ENCODE measurements around the gene IFNGR1. TPM values are rescaled to one million over a fixed set of nuclear protein-coding genes. Genes with fewer than 3 reads are reported as not detected.
"Not testable (repeated sequence)": the region's sequence is repeated elsewhere in the genome, so short reads cannot be mapped to it uniquely, and the experiment has no call there.

IFNGR1 gene
- total RNA-seq, 1 experiment from 2014 or later = 27.1 TPM

- ChIA-PET CTCF (no interaction called here), RAD21 (ENCODE audit: low non-redundant PET in 1 of 2, low total read pairs in 2 of 2, uncharacterized antibody in 2 of 2, unreplicated experiment in 2 of 2) (no interaction called here), POLR2A (no interaction called here)
- peaks cover 67% of the 10 kb centered on the region for H3K79me2 ChIP-seq (ENCODE audit: insufficient read depth, low read length)
- no peak overlapping the region for H3K4me2 ChIP-seq (ENCODE audit: low read length)
- TF ChIP-seq SIN3A (IDR thresholded peaks at IDR 0.05; ENCODE audit: low read depth) = no peak
- no peak for TF ChIP-seq POLR2AphosphoS5 (IDR thresholded peaks at IDR 0.05; ENCODE audit: low read depth, low read length)
- TF ChIP-seq TCF7L2 (IDR thresholded peaks at IDR 0.05; ENCODE audit: borderline replicate concordance, extremely low read depth, insufficient read depth, insufficient read length) = no peak
- H3K4me3 ChIP-seq (replicated peaks in 1 of 2; ENCODE audit: low read depth in 1 of 2, low read length in 2 of 2) = no peak overlapping the region
- ATAC-seq = no peak
- H3K4me1 ChIP-seq (ENCODE audit: control insufficient read depth in 1 of 2, insufficient read depth in 2 of 2, low read length in 2 of 2) = peaks cover 11 to 23% of the 10 kb centered on the region in 2 experiments
- H2AFZ ChIP-seq (ENCODE audit: low read depth, low read length, poor library complexity, severe bottlenecking) = no peak overlapping the region
- BruUV-seq (replicated peaks) = no TSS peak
- no peaks in the 10 kb centered on the region for H3K36me3 ChIP-seq (ENCODE audit: control insufficient read depth in 1 of 2, insufficient read depth in 2 of 2, low read length in 2 of 2)
- H3K27ac ChIP-seq (ENCODE audit: low read depth, low read length) = no peak overlapping the region
- DNase-seq (ENCODE audit: low read depth, low spot score) = no peak
- no peaks in the 10 kb centered on the region for H3K9me2 ChIP-seq (ENCODE audit: insufficient read depth)
- no peaks in the 10 kb centered on the region for H3K9me3 ChIP-seq (ENCODE audit: control insufficient read depth in 1 of 2, insufficient read depth in 1 of 2, low read depth in 1 of 2, low read length in 2 of 2)
- H3K9ac ChIP-seq (ENCODE audit: low read length) = no peak overlapping the region
- intact Hi-C loops (cut with micrococcal nuclease) = no loop called here
- no peaks in the 10 kb centered on the region for H3K27me3 ChIP-seq (ENCODE audit: insufficient read depth, low read length)
- no peaks in the 10 kb centered on the region for H4K20me1 ChIP-seq (ENCODE audit: insufficient read depth)
These were observed 2.2 kb downstream of the IFNGR1 start for GRCh38 chr6:137216875-137217553.

GRCh38 chr6:137216106-137216505 is 3.1 kb downstream of the IFNGR1 start:
- CTCF ChIA-PET = no interaction called here
- H3K4me2 ChIP-seq (ENCODE audit: low read length) = no peak overlapping the region
- H3K9me2 ChIP-seq (ENCODE audit: insufficient read depth) = no peaks in the 10 kb centered on the region
- DNase-seq (ENCODE audit: low read depth, low spot score) = no peak
- H3K4me3 ChIP-seq (replicated peaks in 1 of 2; ENCODE audit: low read depth in 1 of 2, low read length in 2 of 2) = no peak overlapping the region
- intact Hi-C loops (cut with micrococcal nuclease) = no loop called here
- H3K27me3 ChIP-seq (ENCODE audit: insufficient read depth, low read length) = no peaks in the 10 kb centered on the region
- H4K20me1 ChIP-seq (ENCODE audit: insufficient read depth) = no peaks in the 10 kb centered on the region
- ATAC-seq = no peak
- TF ChIP-seq SP1 (IDR thresholded peaks at IDR 0.05; ENCODE audit: low read depth) = no peak
- no peak for TF ChIP-seq ATF3 (IDR thresholded peaks at IDR 0.05)
- TF ChIP-seq POLR2A (IDR thresholded peaks at IDR 0.05; ENCODE audit: borderline replicate concordance, extremely low read depth, insufficient read depth, insufficient read length) = no peak
- TF ChIP-seq EGR1 (IDR thresholded peaks at IDR 0.05; ENCODE audit: low read depth) = no peak
- no peak for TF ChIP-seq SRF (IDR thresholded peaks at IDR 0.05; ENCODE audit: low read depth)
- no peak for TF ChIP-seq CBX3 (IDR thresholded peaks at IDR 0.05; ENCODE audit: low read depth)
- no peak for TF ChIP-seq FOSL1 (IDR thresholded peaks at IDR 0.05; ENCODE audit: low read depth)
- TF ChIP-seq RAD21 (IDR thresholded peaks at IDR 0.05; ENCODE audit: low read depth) = no peak
- no peak for TF ChIP-seq POLR2AphosphoS5 (IDR thresholded peaks at IDR 0.05; ENCODE audit: low read depth, low read length)
- no peak for TF ChIP-seq ELF1 (IDR thresholded peaks at IDR 0.05; ENCODE audit: borderline replicate concordance, low read depth)
- TF ChIP-seq MAX (IDR thresholded peaks at IDR 0.05) = no peak
- no peak for TF ChIP-seq ZFX (IDR thresholded peaks at IDR 0.05)
- no peak for TF ChIP-seq YY1 (IDR thresholded peaks at IDR 0.05; ENCODE audit: extremely low read depth, insufficient replicate concordance, low read depth, low read length)
- no peak for TF ChIP-seq EZH2 (IDR thresholded peaks at IDR 0.05)
- RAD21 ChIA-PET (ENCODE audit: low non-redundant PET in 1 of 2, low total read pairs in 2 of 2, uncharacterized antibody in 2 of 2, unreplicated experiment in 2 of 2) = no interaction called here
- H3K27ac ChIP-seq (ENCODE audit: low read depth, low read length) = no peak overlapping the region
- H3K9me3 ChIP-seq (ENCODE audit: control insufficient read depth in 1 of 2, insufficient read depth in 1 of 2, low read depth in 1 of 2, low read length in 2 of 2) = no peaks in the 10 kb centered on the region
- POLR2A ChIA-PET = no interaction called here
- H3K9ac ChIP-seq (ENCODE audit: low read length) = no peak overlapping the region
- peaks cover 11 to 23% of the 10 kb centered on the region in 2 experiments for H3K4me1 ChIP-seq (ENCODE audit: control insufficient read depth in 1 of 2, insufficient read depth in 2 of 2, low read length in 2 of 2)
- no TSS peak for BruUV-seq (replicated peaks)
- peaks cover 76% of the 10 kb centered on the region for H3K79me2 ChIP-seq (ENCODE audit: insufficient read depth, low read length)
- no peaks in the 10 kb centered on the region for H3K36me3 ChIP-seq (ENCODE audit: control insufficient read depth in 1 of 2, insufficient read depth in 2 of 2, low read length in 2 of 2)
- H2AFZ ChIP-seq (ENCODE audit: low read depth, low read length, poor library complexity, severe bottlenecking) = no peak overlapping the region

DNA sequence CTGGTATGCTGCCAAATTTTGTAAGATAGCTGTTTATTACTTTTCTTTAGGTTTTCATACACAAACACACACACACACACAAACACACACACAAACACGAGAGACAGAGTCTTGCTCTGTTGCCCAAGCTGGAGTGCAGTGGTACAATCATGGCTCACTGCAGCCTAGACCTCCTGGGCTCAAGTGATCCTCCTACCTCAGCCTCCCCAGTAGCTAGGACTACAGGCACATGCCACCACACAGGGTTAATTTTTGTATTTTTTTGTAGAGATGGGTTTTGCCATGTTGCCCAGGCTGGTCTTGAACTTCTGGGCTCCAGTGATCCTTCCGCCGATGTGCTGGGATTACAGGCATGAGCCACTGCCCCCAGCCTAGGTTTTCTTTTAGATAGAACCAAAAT is 3.6 kb downstream of the IFNGR1 start:
- H3K4me3 ChIP-seq (replicated peaks in 1 of 2; ENCODE audit: low read depth in 1 of 2, low read length in 2 of 2); intact Hi-C loops (cut with micrococcal nuclease); H3K27me3 ChIP-seq (ENCODE audit: insufficient read depth, low read length); H3K4me2 ChIP-seq (ENCODE audit: low read length); H3K9me3 ChIP-seq (ENCODE audit: control insufficient read depth in 1 of 2, insufficient read depth in 1 of 2, low read depth in 1 of 2, low read length in 2 of 2); H3K9me2 ChIP-seq (ENCODE audit: insufficient read depth); RAD21 ChIA-PET (ENCODE audit: low non-redundant PET in 1 of 2, low total read pairs in 2 of 2, uncharacterized antibody in 2 of 2, unreplicated experiment in 2 of 2); BruUV-seq (replicated peaks); H3K27ac ChIP-seq (ENCODE audit: low read depth, low read length); CTCF ChIA-PET; H2AFZ ChIP-seq (ENCODE audit: low read depth, low read length, poor library complexity, severe bottlenecking); DNase-seq (ENCODE audit: low read depth, low spot score); ATAC-seq; POLR2A ChIA-PET; H4K20me1 ChIP-seq (ENCODE audit: insufficient read depth); H3K36me3 ChIP-seq (ENCODE audit: control insufficient read depth in 1 of 2, insufficient read depth in 2 of 2, low read length in 2 of 2); H3K9ac ChIP-seq (ENCODE audit: low read length): not testable (repeated sequence)
- Histone ChIP-seq H3K4me1 (ENCODE audit: control insufficient read depth in 1 of 2, insufficient read depth in 2 of 2, low read length in 2 of 2) (peaks cover 11 to 23% of the 10 kb centered on the region in 2 experiments), H3K79me2 (ENCODE audit: insufficient read depth, low read length) (peaks cover 80% of the 10 kb centered on the region)

Data from HCT116 (cell line).